GM12873 (cell line): ENCODE data around the gene JARID2.

ENCODE experiments used
- TF ChIP-seq, protein P1 (sequence below): IDR thresholded peaks from 2 replicates; pipeline ENCODE4 v1.5.1; 2012; ENCODE audit warnings: low read depth, mild to moderate bottlenecking, moderate library complexity, low read length, control low read depth; ENCODE audit not compliant: insufficient read depth; ENCODE audit errors: missing control alignments

JARID2 gene

DNA sequence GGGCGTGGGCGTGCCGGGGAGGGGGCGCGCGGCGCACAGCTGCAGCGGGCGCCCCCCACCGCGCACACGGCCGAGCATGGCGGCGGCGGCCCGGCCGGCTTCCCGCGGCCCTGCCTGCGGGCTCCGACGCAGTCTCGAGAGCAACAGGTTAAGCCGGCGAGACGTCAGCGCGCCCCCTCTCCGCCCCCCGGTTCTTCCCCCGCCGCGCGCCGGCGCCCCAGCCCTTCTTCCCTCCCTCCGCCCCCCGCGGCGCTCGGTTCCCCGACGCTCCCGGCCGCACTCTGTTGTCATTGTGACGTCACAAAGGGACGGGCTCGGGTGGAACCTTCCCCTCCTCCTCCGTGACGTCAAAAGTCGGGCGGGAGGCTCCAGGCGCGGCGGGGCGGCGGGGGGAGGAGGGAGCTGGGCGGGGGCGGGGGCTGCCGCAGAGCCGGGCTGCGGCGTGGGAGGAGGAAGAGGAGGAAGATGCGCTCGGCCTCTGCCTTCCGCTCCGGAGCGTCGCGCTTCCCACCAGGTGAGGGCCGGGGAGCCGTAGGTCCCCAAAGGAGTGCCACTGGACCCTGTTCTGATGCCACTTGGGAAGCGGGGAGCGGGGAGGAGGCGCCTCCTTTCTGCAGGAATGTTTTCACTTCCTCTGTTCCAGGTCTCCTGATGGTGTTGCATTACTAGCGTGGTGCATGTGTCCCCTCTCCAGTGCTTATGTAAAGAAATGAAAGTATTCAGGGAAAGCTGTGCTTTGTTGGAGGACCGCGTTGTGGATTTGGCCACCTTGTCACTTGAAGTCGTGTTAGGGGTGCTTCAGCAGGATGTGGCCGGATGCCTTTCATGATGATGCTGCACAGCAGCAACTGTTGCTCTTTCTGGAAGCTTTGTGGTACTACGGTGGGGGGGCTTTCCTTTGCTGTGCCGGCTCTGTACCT, 2.8 kb downstream of the JARID2 start:
- TF ChIP-seq, protein P1, sequence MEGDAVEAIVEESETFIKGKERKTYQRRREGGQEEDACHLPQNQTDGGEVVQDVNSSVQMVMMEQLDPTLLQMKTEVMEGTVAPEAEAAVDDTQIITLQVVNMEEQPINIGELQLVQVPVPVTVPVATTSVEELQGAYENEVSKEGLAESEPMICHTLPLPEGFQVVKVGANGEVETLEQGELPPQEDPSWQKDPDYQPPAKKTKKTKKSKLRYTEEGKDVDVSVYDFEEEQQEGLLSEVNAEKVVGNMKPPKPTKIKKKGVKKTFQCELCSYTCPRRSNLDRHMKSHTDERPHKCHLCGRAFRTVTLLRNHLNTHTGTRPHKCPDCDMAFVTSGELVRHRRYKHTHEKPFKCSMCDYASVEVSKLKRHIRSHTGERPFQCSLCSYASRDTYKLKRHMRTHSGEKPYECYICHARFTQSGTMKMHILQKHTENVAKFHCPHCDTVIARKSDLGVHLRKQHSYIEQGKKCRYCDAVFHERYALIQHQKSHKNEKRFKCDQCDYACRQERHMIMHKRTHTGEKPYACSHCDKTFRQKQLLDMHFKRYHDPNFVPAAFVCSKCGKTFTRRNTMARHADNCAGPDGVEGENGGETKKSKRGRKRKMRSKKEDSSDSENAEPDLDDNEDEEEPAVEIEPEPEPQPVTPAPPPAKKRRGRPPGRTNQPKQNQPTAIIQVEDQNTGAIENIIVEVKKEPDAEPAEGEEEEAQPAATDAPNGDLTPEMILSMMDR = no peak

- TF ChIP-seq, protein P1 = no peak
Observed at GRCh38 chr6:15249371-15250019, 3.6 kb downstream of the JARID2 start.

GRCh38 chr6:15250187-15251168, 4.6 kb downstream of the JARID2 start:
- TF ChIP-seq, protein P1 = no peak

GRCh38 chr6:15252195-15252594, 6.3 kb downstream of the JARID2 start:
- TF ChIP-seq, protein P1 = no peak

- TF ChIP-seq, protein P1 = no peak
Observed at GRCh38 chr6:15253203-15254022, 7.5 kb downstream of the JARID2 start.

GRCh38 chr6:15254070-15254975, 8.5 kb downstream of the JARID2 start:
- TF ChIP-seq, protein P1 = peak; percentile 47
